ENCODE measurements around the gene FOXRED1. TPM values are rescaled to one million over a fixed set of nuclear protein-coding genes. Genes with fewer than 3 reads are reported as not detected.
"Not testable (repeated sequence)": the region's sequence is repeated elsewhere in the genome, so short reads cannot be mapped to it uniquely, and the experiment has no call there.

FOXRED1 gene
- total and polyA plus RNA-seq, 2 donors (not counting 1 experiment from before 2014, with no cell fraction given), result 26.1 to 46.0 TPM

DNA sequence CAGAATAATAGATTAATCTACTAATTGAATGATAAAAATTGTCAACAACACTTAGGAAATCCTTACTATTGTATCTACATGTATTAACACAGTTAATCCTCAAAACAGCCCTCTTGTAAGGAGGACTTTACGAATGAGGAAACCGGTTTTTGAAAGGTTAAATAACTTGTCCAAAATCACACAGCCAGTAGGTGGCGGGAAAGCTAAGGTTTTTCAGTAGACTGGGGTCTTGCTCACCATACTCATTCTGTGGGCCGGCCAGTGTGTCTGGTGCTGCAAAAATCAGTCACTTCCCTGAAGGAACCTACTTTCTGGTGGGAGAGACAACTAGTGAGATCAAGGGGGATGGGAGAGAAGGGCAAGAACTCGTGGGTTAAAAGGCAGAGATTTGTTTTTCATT is 38.8 kb downstream of the FOXRED1 start:
- peak overlapping the region; percentile 2 for H3K27ac Mint-ChIP-seq

DNA sequence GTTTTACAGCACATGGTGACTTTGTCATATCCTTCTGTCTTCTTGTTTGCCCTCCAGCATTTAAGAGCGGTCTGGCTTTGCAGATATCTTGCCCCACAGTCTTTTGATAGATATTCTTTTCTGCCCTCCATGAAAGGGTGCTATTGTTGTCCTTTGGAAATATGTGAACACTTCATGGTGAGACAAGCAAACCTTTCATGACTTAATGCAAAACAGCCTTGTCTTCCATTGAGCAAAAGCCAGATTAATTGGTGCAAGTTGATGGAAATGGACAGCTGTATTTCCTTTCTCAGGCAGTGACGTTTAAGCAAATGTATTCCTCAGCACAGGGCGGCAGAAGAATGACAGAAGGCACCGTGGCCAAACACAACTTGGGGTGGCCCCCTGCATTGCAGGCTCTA is 39.3 kb downstream of the FOXRED1 start:
- Histone ChIP-seq H3K27me3 (replicated peaks in 1 of 4; ENCODE audit: control extremely low read depth in 1 of 4, control insufficient read depth in 3 of 4, insufficient read depth in 4 of 4, low read length in 3 of 4) (no peaks in the 10 kb centered on the region), H2AFZ (ENCODE audit: insufficient read depth, low read depth, low read length, poor library complexity, severe bottlenecking) (no peak overlapping the region), H4K20me1 (ENCODE audit: control insufficient read depth, insufficient read depth, low read length, poor library complexity, severe bottlenecking) (peaks cover 13% of the 10 kb centered on the region), H3K9me3 (ENCODE audit: control extremely low read depth in 1 of 3, control insufficient read depth in 2 of 3, insufficient read depth in 1 of 3, low read length in 2 of 3) (no peaks in the 10 kb centered on the region), H3K4me3 (ENCODE audit: control extremely low read depth in 1 of 5, extremely low read depth in 1 of 5, insufficient read depth in 1 of 5, low read depth in 2 of 5, low read length in 4 of 5) (no peak overlapping the region), H3K36me3 (replicated peaks in 1 of 2; ENCODE audit: control extremely low read depth in 1 of 2, control insufficient read depth in 1 of 2, extremely low read depth in 1 of 2, insufficient read depth in 2 of 2, low read length in 1 of 2) (peaks cover 2 to 31% of the 10 kb centered on the region in 2 experiments), H3K27ac (ENCODE audit: low read length in 2 of 2) (no peak overlapping the region), H3K4me1 (ENCODE audit: control insufficient read depth in 2 of 2, insufficient read depth in 2 of 2, low read length in 2 of 2) (peaks cover 11 to 38% of the 10 kb centered on the region in 2 donors), H3K9ac (ENCODE audit: low read length) (no peak overlapping the region), H3K79me2 (ENCODE audit: control insufficient read depth, insufficient read depth, low read length) (peaks cover 57% of the 10 kb centered on the region), H3K4me2 (replicated peaks; ENCODE audit: low read depth, low read length, poor library complexity, severe bottlenecking) (no peak overlapping the region)
- DNase-seq, result no peak
- intact Hi-C loops (cut with micrococcal nuclease), result loop anchor here (10.0 kb wide), 1 partner anchor 47 kb away; the partner anchor contains the start of gene ST3GAL4
- Mint-ChIP-seq H3K9me3 (ENCODE audit: insufficient read depth) (no peaks in the 10 kb centered on the region), H3K27ac (no peak overlapping the region), H3K4me3 (no peak overlapping the region), H3K4me1 (peaks cover 40% of the 10 kb centered on the region), H3K27me3 (no peaks in the 10 kb centered on the region)
- ChIA-PET POLR2A (no interaction called here), CTCF (interaction anchor here (0.7 to 4.8 kb wide), 4 partner anchors 8 to 172 kb away, joined by 3 to 55 read pairs (median 8); no protein-coding TSS in a partner anchor)
- 97% methylated on average over 3 of the region's 4 CpGs for WGBS (ENCODE audit: insufficient coverage)
- no peak for ATAC-seq (ENCODE audit: low read depth)
- TF ChIP-seq, protein P1, sequence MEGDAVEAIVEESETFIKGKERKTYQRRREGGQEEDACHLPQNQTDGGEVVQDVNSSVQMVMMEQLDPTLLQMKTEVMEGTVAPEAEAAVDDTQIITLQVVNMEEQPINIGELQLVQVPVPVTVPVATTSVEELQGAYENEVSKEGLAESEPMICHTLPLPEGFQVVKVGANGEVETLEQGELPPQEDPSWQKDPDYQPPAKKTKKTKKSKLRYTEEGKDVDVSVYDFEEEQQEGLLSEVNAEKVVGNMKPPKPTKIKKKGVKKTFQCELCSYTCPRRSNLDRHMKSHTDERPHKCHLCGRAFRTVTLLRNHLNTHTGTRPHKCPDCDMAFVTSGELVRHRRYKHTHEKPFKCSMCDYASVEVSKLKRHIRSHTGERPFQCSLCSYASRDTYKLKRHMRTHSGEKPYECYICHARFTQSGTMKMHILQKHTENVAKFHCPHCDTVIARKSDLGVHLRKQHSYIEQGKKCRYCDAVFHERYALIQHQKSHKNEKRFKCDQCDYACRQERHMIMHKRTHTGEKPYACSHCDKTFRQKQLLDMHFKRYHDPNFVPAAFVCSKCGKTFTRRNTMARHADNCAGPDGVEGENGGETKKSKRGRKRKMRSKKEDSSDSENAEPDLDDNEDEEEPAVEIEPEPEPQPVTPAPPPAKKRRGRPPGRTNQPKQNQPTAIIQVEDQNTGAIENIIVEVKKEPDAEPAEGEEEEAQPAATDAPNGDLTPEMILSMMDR (IDR thresholded peaks at IDR 0.05), result no peak
- TF ChIP-seq EZH2 (IDR thresholded peaks at IDR 0.05; ENCODE audit: borderline replicate concordance, insufficient read depth, low read depth, low read length, poor library complexity, severe bottlenecking), result no peak

More for the DNA sequence above, 38.8 kb downstream of the FOXRED1 start:
- H3K9ac ChIP-seq (ENCODE audit: low read length), result no peak overlapping the region
- H4K20me1 ChIP-seq (ENCODE audit: control insufficient read depth, insufficient read depth, low read length, poor library complexity, severe bottlenecking), result peaks cover 13% of the 10 kb centered on the region
- H3K4me2 ChIP-seq (replicated peaks; ENCODE audit: low read depth, low read length, poor library complexity, severe bottlenecking), result no peak overlapping the region
- no peak overlapping the region for H3K4me3 ChIP-seq (ENCODE audit: control extremely low read depth in 1 of 5, extremely low read depth in 1 of 5, insufficient read depth in 1 of 5, low read depth in 2 of 5, low read length in 4 of 5)
- H3K9me3 Mint-ChIP-seq (ENCODE audit: insufficient read depth), result no peaks in the 10 kb centered on the region
- no peak overlapping the region for H3K4me3 Mint-ChIP-seq
- WGBS (ENCODE audit: insufficient coverage), result 31% methylated on average over 2 of the region's 5 CpGs
- H3K9me3 ChIP-seq (ENCODE audit: control extremely low read depth in 1 of 3, control insufficient read depth in 2 of 3, insufficient read depth in 1 of 3, low read length in 2 of 3), result no peaks in the 10 kb centered on the region
- peaks cover 44% of the 10 kb centered on the region for H3K4me1 Mint-ChIP-seq
- H3K27me3 ChIP-seq (replicated peaks in 1 of 4; ENCODE audit: control extremely low read depth in 1 of 4, control insufficient read depth in 3 of 4, insufficient read depth in 4 of 4, low read length in 3 of 4), result no peaks in the 10 kb centered on the region
- H3K79me2 ChIP-seq (ENCODE audit: control insufficient read depth, insufficient read depth, low read length), result peaks cover 57% of the 10 kb centered on the region
- ChIA-PET CTCF (interaction anchor here (0.7 to 2.6 kb wide), 4 partner anchors 9 to 173 kb away, joined by 3 to 12 read pairs (median 4); no protein-coding TSS in a partner anchor), POLR2A (no interaction called here)
- peaks cover 11 to 41% of the 10 kb centered on the region in 2 donors for H3K4me1 ChIP-seq (ENCODE audit: control insufficient read depth in 2 of 2, insufficient read depth in 2 of 2, low read length in 2 of 2)
- ATAC-seq (ENCODE audit: low read depth), result no peak
- DNase-seq, result no peak
- TF ChIP-seq EZH2 (IDR thresholded peaks at IDR 0.05; ENCODE audit: borderline replicate concordance, insufficient read depth, low read depth, low read length, poor library complexity, severe bottlenecking), result no peak
- TF ChIP-seq, protein P1 (IDR thresholded peaks at IDR 0.05), result peak; percentile 17
- peaks cover 2 to 26% of the 10 kb centered on the region in 2 experiments for H3K36me3 ChIP-seq (replicated peaks in 1 of 2; ENCODE audit: control extremely low read depth in 1 of 2, control insufficient read depth in 1 of 2, extremely low read depth in 1 of 2, insufficient read depth in 2 of 2, low read length in 1 of 2)
- H3K27me3 Mint-ChIP-seq, result no peaks in the 10 kb centered on the region
- no peak overlapping the region for H3K27ac ChIP-seq (ENCODE audit: low read length in 2 of 2)
- no peak overlapping the region for H2AFZ ChIP-seq (ENCODE audit: insufficient read depth, low read depth, low read length, poor library complexity, severe bottlenecking)
- intact Hi-C loops (cut with micrococcal nuclease), result loop anchor here (10.0 kb wide), 1 partner anchor 47 kb away; the partner anchor contains the start of gene ST3GAL4

DNA sequence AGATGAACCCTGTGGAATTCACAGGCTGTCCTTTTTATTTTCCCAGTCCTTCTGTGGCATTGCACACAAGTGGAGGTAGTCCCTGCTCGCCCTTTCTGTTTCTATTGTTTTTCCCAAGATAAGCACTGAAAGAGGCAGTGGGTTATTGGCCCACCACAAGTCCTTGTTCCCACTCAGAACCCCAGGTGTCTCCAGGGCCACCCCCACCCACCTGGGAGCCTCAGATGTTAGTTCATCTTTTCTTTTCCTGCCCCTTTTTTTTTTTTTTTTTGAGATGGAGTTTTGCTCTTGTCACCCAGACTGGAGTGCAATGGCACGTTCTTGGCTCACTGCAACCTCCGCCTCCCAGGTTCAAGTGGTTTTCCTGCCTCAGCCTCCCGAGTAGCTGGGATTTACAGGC is 39.8 kb downstream of the FOXRED1 start:
- POLR2A ChIA-PET; H3K9ac ChIP-seq (ENCODE audit: low read length); H3K4me2 ChIP-seq (replicated peaks; ENCODE audit: low read depth, low read length, poor library complexity, severe bottlenecking); H2AFZ ChIP-seq (ENCODE audit: insufficient read depth, low read depth, low read length, poor library complexity, severe bottlenecking); H3K27me3 ChIP-seq (replicated peaks in 1 of 4; ENCODE audit: control extremely low read depth in 1 of 4, control insufficient read depth in 3 of 4, insufficient read depth in 4 of 4, low read length in 3 of 4); H3K27ac ChIP-seq (ENCODE audit: low read length in 2 of 2); DNase-seq; H3K4me3 ChIP-seq (ENCODE audit: control extremely low read depth in 1 of 5, extremely low read depth in 1 of 5, insufficient read depth in 1 of 5, low read depth in 2 of 5, low read length in 4 of 5); ATAC-seq (ENCODE audit: low read depth); H3K4me3 Mint-ChIP-seq; H3K9me3 Mint-ChIP-seq (ENCODE audit: insufficient read depth); H3K9me3 ChIP-seq (ENCODE audit: control extremely low read depth in 1 of 3, control insufficient read depth in 2 of 3, insufficient read depth in 1 of 3, low read length in 2 of 3); H3K27ac Mint-ChIP-seq; H3K27me3 Mint-ChIP-seq: not testable (repeated sequence)
- H3K36me3 ChIP-seq (replicated peaks in 1 of 2; ENCODE audit: control extremely low read depth in 1 of 2, control insufficient read depth in 1 of 2, extremely low read depth in 1 of 2, insufficient read depth in 2 of 2, low read length in 1 of 2), result peaks cover 2 to 34% of the 10 kb centered on the region in 2 experiments
- intact Hi-C loops (cut with micrococcal nuclease), result loop anchor here (10.0 kb wide), 1 partner anchor 46 kb away; the partner anchor contains the start of gene ST3GAL4
- peaks cover 11 to 33% of the 10 kb centered on the region in 2 donors for H3K4me1 ChIP-seq (ENCODE audit: control insufficient read depth in 2 of 2, insufficient read depth in 2 of 2, low read length in 2 of 2)
- H3K79me2 ChIP-seq (ENCODE audit: control insufficient read depth, insufficient read depth, low read length), result peaks cover 55% of the 10 kb centered on the region
- peaks cover 13% of the 10 kb centered on the region for H4K20me1 ChIP-seq (ENCODE audit: control insufficient read depth, insufficient read depth, low read length, poor library complexity, severe bottlenecking)
- CTCF ChIA-PET, result interaction anchor here (4.8 kb wide), 1 partner anchor 171 kb away, joined by 55 read pairs; no protein-coding TSS in a partner anchor
- WGBS (ENCODE audit: insufficient coverage), result 100% methylated on average over 1 of the region's 4 CpGs
- H3K4me1 Mint-ChIP-seq, result peaks cover 36% of the 10 kb centered on the region
